ENCODE data around the gene MRE11.
"Not testable (repeated sequence)": the region's sequence is repeated elsewhere in the genome, so short reads cannot be mapped to it uniquely, and the experiment has no call there.

The MRE11 gene

GRCh38 chr11:94493281-94494125 is at the start of gene MRE11, which contains the start of gene ANKRD49:
TSS of gene MRE11 (minus strand) at chr11:94493844. CDS start at chr11:94492801, 1,043 bp downstream.
TSS of gene ANKRD49 (plus strand) at chr11:94493984. CDS start at chr11:94496694, 2,710 bp downstream.
- peak; percentile 97 for DNase-seq

DNA sequence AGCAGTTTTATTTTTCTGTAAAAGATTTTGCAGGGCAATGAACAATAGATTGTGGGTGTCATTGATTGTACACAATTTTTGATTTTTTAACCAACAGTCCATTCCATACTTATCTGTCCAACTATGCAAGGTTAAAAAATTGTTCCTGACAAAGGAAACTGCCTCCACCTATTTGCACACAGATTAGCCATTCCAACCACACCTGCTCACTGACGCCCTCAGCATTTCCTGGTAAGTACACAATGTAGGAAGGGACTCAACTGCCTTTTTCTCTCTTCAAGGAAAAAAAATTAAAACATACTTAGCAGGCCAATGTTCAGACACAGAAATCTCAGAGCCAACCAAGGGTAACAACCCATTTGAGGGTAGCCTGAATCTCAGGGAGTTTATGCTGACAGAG is 45.8 kb upstream of the MRE11 start:
- DNase-seq, result no peak

GRCh38 chr11:94537031-94537600 is 43.5 kb upstream of the MRE11 start:
- DNase-seq, result no peak

GRCh38 chr11:94536386-94536785 is 42.7 kb upstream of the MRE11 start:
- no peak for DNase-seq

GRCh38 chr11:94533696-94534630 is 40.3 kb upstream of the MRE11 start:
- no peak for DNase-seq

DNA sequence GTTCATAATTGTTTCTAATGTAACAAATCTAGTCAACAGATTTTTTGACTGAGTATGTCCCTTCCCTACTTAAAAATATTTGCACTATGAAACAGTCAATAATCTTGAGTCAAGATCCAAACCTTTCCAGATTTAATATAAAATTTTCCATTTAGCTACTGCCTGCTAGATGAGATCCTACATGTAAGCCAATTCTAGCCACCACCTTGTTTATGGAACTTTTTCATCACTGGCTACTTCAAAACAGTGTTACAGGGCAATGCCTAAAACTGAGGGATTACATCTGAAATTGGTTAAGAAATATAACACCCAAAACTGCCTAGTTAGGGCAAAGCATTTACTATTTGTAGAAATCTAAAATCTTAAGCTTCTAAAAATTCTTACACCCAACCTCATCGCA is 39.6 kb upstream of the MRE11 start:
- DNase-seq, result no peak

- DNase-seq, result no peak
Measured at GRCh38 chr11:94532211-94532610, 38.6 kb upstream of the MRE11 start.

DNA sequence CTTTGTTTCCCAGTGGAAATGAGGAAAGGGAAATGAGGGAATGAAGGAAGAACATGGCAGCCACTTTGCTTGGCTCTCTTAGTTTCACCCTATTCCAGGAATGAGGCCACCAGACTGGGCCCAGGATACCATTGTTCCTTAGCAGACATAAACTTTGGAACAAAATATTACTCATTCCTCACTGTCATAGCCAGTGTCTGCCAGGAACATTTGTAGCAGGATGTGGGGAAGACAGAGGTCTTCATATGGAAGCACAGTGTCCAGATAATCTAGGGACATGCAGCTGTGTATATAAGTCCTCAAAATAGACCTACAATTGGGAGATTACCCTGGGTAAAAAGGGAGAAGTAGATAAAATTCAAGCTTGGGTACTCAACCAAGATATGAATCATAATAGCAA is 34.9 kb upstream of the MRE11 start:
- no peak for DNase-seq

GRCh38 chr11:94526645-94527438 is 33.2 kb upstream of the MRE11 start:
- no peak for DNase-seq

GRCh38 chr11:94525546-94526324 is 32.1 kb upstream of the MRE11 start:
- DNase-seq, result no peak

- DNase-seq, result no peak
Measured at GRCh38 chr11:94524341-94524740, 30.7 kb upstream of the MRE11 start.

DNA sequence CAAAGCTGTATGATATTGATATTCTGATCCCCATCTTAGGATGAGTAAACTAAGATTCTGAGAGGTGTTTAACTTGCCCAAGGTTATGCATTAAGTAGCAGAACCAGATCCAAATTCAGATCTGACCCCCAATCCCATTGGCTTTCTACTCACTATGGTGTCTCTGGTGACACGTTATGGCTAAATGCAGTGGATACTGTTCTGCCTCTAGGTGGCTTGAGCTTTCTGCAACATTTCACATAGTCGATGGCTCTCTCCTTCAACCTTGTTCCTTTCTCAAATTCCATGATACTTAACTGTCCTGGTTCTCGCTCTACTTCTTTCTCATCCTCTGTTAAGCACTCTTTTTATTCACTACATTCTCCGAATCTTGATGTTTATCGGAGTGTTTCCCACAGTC is 28.0 kb upstream of the MRE11 start:
- DNase-seq, result no peak

DNA sequence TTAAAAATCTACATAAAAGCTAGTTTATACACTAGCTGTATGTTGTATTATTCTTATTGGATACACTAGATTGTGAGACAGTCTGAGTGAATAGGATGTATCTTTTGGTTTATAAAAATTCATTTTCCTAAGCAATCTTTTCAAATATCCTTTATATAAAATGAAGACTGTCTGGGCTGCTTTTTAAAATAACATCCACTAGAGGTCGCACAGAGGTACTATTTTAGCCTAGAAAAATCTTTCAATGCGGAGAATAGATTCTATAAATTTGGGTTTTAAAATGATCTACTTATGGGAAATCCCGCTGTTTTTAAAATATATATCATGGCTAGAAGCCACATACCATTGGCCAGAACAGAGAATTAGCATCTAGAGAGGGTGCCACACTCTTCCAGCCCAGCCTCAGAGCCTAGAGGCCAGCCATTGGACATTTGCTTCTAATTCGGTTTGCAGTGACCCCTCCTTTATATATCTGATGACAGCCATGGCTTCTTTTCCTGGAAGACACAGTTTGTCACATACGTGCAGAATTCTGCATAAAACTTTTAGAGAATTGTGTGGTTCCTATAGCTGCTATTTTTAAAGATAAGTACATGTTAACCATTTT is 25.9 kb upstream of the MRE11 start:
- DNase-seq, result peak; percentile 47

- no peak for DNase-seq
Measured at GRCh38 chr11:94518300-94518699, 24.7 kb upstream of the MRE11 start.

GRCh38 chr11:94516725-94517124 is 23.1 kb upstream of the MRE11 start:
- DNase-seq, result no peak

DNA sequence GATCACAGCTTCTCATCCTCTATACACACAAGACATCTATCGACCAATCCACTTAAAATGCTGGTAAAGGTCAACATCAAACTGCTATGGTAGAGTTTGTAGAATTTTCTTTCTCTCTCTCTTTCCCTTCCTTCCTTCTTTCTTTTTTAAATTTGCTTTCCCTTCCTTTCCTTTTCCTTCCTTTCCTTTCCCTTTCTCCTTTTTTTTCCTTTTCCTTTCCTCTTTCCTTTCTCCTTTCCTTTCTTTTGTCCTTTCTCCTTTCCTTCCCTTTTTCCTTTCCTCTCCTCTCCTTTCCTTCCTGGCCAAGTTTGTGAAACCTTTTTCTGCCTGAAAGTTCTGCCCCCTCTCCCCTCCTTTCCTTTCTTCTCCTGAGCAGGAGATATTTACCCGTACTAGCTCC is 21.8 kb upstream of the MRE11 start:
- DNase-seq, result no peak

- DNase-seq, result no peak
Measured at GRCh38 chr11:94513091-94513490, 19.4 kb upstream of the MRE11 start.

DNA sequence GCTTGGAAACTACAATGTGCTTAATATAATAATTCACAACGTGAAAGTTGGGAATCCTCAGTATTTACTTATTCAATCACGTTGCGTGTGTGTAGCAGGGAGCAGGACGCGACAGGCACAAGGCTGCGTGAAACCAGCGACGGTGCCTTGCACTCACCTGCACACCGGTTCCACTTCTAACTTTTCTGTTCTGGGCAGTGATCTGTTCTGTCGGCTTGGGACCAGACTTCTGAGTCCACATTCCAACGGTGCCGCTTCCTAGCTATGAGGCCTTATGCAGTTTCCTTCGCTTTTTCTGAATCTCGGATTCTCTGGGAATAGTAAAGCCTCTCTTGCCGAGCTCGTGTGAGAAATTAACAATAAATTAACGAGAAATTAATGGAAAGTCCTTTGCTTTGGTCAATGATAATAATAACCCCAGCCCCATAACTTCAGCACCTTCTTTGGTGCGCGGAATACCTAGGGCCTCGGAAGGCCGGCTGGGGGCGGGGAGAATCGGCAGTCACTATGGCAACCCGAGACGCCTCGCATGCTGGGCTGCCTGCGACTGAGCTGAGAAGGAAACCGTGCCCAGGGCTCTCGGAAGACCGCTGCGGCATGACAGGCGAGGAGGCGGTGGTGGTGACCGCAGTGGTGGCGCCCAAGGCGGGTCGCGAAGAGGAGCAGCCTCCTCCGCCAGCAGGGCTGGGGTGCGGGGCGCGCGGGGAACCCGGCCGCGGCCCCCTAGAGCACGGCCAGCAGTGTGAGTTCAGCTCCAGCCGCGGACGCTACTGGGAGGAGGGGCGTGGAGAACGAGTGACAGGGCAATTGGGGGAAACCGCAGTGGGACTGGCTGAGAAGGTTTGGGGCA is 18.5 kb upstream of the MRE11 start, which contains the start of gene C11orf97:
Gene C11orf97 (plus strand): TSS at position 530 of the 850 bp plus-strand sequence. CDS start 68 bp downstream, at position 598.
- peak; percentile 61 for DNase-seq

DNA sequence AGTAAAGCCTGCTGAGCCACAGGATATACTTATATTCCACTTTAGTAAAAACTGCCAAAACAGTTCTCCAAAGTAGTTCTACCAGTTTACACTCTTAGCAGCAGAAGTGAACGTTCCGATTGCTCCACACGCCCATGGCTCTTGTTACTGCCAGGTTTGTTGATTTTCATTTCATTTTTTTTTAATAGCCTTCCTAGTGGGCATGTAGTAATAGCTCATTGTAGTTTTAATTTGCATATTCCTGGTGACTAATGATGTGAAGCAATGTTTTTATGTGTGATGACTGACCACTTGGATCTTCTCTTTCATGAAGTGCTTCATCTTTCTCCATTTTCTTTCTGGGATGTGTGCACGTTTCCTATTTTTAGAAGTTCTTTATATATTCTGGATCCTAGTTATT is 13.8 kb upstream of the MRE11 start:
- DNase-seq, result no peak

DNA sequence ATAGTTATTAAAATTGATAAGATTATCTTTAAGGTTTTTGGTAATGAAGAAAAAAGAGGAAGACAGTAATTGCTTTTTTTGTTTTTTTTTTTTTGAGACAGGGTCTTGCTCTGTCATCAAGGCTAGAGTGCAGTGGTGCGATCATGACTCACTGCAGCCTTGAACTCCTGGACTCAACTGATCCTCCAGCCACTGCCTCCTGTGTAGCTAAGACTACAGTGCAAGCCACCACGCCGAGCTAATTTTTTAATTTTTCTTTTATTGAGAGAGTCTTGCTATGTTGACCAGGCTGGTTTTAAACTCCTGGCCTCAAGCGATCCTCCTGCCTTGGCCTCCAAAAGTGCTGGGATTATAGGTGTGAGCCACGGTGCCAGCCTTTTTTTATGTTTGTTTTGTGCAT is 12.9 kb upstream of the MRE11 start:
- DNase-seq, result not testable (repeated sequence)
